GM18519 (cell line): ENCODE measurements around the gene GLCE.
"Not testable (repeated sequence)": the region's sequence is repeated elsewhere in the genome, so short reads cannot be mapped to it uniquely, and the experiment has no call there.

Experiments
- ATAC-seq: cut with Tn5 transposase; IDR thresholded peaks from one replicate; pipeline ENCODE4 v1.9.1; 2021; ENCODE audit warnings: mild to moderate bottlenecking, moderate library complexity; ENCODE audit not compliant: unreplicated experiment, low FRiP score

GLCE gene

GRCh38 chr15:69158201-69158842 lies 2.1 kb upstream of the GLCE start:
- ATAC-seq, result no peak

DNA sequence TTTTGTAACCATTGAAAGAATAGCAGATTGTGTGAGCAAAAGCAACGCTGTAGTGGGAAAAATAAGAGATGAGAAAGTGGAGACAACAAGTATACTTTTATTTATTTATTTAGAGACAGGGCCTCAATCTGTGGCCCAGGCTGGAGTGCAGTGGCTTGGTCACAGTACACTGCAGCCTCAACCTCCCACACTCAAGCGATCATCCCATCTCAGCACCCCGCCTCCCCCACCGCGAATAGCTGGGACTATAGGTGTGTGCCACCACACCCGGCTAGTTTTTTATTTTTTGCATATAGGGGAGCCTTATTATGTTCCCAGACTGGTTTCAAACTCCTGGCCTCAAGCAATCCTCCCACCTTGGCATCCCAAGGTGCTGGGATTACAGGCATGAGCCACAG lies 1.6 kb upstream of the GLCE start:
- ATAC-seq, result no peak

DNA sequence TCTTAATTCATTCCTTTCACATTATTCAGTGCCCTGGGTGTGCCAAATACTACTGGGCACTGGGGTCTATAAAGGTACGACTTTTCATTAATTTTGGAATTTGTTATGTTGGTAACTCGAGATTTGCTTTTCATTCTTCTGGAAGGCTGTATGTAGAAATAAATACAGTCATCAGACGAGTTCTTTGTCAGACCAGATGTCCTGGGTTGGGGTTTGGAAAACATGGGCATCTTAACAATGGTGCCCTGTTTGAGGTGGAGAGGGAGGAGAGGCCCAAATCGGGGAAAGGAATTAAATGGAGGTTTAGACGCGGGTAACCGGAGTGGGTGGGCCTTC lies 662 bp upstream of the GLCE start:
- ATAC-seq, result no peak

DNA sequence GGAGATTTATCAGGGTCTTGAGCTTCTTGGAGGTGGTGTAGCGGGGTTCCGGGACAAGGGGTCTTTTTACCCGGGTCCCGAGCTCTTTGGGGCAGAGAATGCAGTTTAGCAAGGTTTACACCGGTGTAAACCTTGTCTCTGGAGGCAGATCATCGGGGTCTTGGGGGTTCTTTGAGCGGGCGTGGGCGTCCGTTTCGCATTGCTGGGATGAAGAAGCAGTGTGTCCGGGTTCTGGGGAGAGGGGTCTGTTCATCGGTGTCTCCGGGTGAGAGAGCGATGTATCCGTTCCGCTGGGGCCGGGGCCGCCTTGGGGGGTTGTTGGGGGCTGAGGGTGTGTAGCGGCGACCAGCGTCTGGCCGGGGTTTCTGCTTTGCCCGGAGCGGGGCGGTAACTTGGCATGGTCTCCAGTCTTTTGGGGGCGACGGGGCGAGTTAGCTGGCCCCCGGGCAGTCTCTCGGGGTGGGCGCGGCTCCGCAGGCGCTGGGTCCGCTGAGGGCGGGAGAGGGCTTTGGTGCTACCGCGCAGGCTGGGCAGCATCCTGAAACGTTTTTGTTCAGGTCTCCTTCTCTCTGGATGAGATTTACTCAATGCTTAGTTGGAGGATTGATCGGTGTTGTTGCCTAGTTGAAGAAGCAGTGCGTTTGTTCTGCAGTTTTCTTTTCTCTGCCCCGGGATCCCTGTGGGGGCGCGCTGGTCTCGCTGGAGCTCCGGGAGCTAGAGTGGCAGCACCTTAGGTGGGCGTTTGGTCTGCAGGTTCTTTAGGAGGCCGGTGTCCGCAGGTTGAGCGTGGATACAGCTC lies 843 bp downstream of the GLCE start:
- ATAC-seq, result no peak

DNA sequence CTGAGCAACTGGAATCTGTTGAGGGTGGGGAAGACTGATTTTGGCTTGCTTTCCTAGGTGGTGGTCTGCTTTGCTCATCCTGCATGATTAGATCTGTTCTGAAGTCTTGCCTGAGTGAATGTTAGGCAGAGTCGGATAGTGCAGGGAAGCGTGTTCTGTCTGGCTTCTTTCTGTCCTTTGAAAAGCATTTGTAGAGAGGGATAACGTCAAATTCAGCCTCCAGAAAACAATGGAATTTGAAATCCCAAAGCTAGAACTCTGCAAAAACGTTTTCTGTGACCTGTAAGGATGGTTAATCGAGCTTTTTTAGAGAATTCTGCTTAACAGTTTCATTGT lies 1.4 kb downstream of the GLCE start:
- no peak for ATAC-seq

DNA sequence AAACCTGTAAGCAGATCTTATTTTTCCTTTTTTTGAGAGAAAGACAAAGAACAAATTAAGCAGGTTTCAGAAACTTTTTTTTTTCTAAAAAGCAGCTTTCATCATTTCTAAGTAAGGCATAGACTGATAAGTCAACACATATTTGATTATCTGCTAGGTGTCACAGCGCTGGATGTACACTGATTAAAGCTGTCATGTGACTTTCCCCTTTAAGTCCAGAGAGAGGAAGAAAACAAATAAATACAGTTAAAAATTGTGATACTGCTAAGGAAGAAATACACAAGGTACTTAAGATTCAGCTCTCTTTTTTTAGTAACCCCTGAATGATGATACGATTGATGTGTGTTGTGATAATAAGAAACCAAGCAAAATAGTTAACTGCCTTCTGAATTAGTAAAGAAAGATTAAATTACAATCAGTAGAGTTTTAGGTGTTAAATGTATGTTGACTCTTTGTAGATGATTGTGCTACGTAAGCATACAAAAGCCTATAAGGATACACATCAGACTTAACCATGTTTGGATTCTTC lies 2.8 kb downstream of the GLCE start:
- ATAC-seq, result no peak

DNA sequence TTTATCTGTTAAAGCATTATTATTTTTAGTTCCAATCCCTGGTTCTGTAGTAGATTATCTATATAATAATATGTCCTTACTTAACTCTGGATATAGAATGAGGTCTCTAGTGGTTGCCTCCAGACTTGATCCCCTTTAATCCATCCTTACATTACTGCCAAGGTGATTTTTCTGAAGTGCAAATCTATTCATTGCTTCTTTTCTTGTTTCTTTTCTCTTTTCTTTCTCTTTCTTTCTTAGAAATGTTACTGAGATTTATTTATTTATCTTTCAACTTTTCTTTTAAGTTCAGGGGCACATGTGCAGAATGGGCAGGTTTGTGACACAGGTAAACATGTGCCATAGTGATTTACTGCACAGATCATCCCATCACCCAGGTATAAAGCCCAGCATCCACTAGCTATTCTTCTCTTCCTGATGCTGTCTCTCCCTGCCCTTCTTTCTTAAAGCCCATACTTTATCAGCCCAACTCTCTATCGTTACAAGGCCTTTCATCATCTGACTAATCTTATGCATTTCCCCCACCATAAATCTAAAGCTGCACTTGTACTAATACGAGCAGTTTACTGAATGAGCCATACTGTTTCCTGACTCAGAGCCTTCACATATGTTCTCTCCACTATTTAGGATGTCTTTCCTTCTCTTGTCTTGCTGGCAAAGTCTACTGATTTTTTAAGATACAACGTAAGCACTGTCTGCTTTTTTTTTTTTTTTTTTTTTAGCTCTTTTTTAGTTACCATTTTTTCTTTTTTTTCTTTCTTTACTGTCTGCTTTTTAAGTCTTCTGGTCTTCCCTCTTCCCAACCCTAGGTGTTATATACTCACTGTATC lies 4.6 kb downstream of the GLCE start:
- no peak for ATAC-seq

DNA sequence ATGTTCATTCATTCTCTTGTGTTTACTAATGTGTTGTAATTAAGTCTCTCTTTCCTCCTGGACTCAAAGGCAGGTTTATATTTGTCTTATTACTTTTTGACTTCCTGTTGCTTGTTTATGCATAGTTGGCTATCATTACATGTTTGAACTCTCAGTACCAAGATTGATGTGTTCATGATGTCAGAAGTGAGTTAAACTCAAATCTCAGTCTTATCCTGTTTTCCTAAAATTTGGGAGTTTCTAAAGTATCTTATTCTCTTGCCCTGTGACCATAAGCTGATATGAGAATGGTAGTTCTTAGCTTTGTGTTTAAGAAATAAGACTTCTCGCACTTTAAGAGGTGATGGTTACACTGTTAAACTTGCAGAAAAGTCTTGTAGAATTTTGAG lies 5.2 kb downstream of the GLCE start:
- no peak for ATAC-seq

DNA sequence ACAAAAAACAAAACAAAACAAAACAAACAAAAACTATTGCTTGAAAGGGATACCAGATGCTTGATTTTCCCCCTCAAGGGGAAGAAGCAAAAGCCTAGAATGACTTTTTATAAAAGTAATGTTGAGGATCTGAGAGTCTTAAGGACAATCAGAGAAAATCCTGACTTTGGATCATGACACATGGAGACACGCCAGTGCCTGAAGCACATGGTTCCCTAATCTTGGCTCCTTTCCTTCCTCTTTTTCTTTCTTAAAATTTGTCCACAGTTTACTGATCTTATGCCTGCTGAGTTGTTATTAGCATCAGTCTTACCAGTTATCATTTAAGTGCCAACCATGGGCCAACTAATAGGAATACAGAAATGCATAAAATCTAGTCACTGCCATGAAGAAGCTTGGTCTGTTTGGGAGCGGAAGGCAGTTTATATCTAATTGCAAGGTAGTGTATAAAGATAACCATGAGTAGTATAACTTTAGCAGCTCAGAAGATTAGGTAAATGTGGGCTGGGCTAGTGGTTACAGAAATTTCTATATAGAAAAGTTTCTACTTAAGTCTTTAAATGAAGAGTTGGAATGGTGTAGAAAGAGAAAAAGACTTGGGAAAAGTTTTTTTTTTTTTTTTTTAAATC lies 6.9 kb downstream of the GLCE start:
- no peak for ATAC-seq

GRCh38 chr15:69168361-69168760 lies 7.9 kb downstream of the GLCE start:
- not testable (repeated sequence) for ATAC-seq

DNA sequence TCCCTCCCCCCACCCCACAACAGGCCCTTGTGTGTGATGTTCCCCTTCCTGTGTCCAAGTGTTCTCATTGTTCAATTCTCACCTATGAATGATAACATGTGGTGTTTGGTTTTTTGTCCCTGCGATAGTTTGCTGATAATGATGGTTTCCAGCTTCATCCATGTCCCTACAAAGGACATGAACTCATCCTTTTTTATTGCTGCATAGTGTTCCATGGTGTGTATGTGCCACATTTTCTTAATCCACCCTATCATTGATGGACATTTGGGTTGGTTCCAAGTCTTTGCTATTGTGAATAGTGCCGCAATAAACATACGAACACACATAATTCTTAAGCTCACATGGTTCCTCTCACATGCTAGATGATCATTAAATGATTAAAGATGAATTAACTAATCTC lies 9.1 kb downstream of the GLCE start:
- ATAC-seq, result not testable (repeated sequence)

DNA sequence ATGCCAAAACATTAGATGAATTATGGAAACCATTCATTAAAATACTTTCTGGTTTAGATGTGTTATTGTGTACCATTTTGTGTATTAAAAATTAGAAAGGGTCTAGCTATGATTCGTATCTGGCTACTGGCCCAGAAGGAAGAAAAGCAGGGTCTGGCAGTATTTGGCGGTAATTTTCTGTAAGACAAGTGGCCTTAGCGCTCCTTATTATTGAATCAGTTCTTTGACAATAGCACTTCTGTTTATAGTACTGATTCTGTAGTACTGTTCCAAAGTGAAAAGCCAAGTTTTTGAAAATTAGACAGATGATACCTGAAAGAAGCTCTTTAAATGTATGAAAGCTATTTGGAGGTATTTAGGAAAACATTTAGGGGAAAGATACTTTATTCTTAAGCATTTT lies 10.2 kb downstream of the GLCE start:
- no peak for ATAC-seq

DNA sequence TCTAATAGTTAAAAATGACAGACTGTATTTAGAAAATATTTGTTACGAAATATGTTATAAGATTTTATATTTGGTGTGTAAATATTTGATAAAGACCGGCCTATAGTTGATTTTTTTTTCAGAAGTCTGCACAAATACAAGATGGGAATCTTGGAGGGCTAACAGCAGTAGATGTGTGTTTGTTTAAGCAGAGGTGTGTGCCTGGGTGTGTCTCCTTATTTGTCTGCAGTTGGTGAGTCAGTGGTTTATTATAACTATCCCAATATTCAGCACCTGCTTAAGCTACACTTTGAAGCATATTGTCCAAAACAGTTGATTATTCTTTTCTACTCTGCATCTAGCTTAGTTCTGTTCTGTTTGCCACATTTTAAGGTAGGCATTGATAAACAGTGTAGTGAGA lies 12.4 kb downstream of the GLCE start:
- no peak for ATAC-seq

- no peak for ATAC-seq
Measured at GRCh38 chr15:69175536-69175935, 15.1 kb downstream of the GLCE start.

DNA sequence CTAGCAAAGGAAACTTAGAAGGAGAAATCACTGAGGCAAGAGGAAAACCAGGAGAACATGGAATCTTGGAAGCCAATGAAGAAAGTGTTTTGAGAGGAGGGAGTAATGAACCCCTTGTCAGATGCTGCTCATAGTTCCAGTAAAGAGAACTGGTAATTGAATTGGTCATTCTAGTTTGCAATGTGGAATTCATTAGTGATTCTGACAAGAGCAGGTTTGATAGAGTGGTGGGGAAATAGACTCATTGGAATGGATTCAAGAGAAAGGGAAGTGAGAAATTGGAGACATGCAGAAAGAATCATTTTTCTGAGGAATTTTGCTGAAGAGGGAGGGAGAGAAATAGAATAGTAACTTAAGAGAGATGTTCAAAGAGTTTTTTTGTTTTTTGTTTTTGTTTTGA lies 21.0 kb downstream of the GLCE start:
- no peak for ATAC-seq

GRCh38 chr15:69185216-69185615 lies 24.8 kb downstream of the GLCE start:
- ATAC-seq, result no peak

GRCh38 chr15:69185706-69186105 lies 25.3 kb downstream of the GLCE start:
- no peak for ATAC-seq

DNA sequence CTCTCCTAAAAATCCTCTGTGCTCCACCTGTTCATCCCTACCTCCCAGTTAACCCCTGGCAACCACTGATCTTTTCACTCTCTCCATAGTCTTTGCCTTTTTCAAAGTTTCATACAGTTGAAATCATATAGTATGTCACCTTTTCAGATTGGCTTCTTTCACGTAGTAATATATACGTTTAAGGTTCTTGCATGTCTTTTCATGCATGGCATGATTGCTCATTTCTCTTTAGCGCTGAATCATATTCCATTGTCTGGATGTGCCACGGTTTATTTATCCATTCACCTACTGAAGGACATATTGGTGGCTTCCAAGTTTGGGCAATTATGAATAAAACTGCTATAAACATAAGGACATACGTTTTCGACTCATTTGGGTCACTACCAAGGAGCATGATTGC lies 28.7 kb downstream of the GLCE start:
- no peak for ATAC-seq

GRCh38 chr15:69190091-69190490 lies 29.7 kb downstream of the GLCE start:
- no peak for ATAC-seq

DNA sequence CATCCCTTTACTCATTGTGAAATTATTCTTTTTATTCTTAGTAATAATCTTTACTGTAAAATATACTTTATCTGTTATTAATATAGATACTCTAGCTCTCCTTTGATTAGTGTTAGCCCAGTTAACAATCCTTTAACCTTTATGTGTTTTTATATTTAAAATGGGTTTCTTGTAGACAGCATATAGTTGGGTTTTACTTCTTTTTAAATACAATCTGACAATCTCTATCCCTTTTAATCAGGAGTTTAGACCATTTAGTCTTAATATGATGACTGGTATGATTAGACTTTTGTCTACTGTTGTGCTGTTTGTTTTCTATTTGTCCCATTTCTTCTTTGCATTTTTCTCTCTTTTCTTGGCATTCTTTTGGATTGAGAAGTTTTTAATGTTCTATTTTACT lies 30.1 kb downstream of the GLCE start:
- ATAC-seq, result no peak
